ENCODE data around the gene THADA.

GRCh38 chr2:43436431-43436830 is 159.4 kb downstream of the THADA start:
- TF ChIP-seq TAF1 (IDR thresholded peaks at IDR 0.05; ENCODE audit: borderline replicate concordance, insufficient read depth, low read length) (no peak), POLR2AphosphoS5 (IDR thresholded peaks at IDR 0.05; ENCODE audit: low read depth, low read length) (no peak)
- TF ChIP-seq, protein P1, sequence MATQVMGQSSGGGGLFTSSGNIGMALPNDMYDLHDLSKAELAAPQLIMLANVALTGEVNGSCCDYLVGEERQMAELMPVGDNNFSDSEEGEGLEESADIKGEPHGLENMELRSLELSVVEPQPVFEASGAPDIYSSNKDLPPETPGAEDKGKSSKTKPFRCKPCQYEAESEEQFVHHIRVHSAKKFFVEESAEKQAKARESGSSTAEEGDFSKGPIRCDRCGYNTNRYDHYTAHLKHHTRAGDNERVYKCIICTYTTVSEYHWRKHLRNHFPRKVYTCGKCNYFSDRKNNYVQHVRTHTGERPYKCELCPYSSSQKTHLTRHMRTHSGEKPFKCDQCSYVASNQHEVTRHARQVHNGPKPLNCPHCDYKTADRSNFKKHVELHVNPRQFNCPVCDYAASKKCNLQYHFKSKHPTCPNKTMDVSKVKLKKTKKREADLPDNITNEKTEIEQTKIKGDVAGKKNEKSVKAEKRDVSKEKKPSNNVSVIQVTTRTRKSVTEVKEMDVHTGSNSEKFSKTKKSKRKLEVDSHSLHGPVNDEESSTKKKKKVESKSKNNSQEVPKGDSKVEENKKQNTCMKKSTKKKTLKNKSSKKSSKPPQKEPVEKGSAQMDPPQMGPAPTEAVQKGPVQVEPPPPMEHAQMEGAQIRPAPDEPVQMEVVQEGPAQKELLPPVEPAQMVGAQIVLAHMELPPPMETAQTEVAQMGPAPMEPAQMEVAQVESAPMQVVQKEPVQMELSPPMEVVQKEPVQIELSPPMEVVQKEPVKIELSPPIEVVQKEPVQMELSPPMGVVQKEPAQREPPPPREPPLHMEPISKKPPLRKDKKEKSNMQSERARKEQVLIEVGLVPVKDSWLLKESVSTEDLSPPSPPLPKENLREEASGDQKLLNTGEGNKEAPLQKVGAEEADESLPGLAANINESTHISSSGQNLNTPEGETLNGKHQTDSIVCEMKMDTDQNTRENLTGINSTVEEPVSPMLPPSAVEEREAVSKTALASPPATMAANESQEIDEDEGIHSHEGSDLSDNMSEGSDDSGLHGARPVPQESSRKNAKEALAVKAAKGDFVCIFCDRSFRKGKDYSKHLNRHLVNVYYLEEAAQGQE (IDR thresholded peaks at IDR 0.05; ENCODE audit: insufficient read depth in 1 of 2, low read depth in 2 of 2, low read length in 2 of 2): no peak
